GM21723 (cell line): ENCODE data around the gene CTBP2.

ENCODE experiments used
- ATAC-seq: cut with Tn5 transposase; IDR thresholded peaks from one replicate; pipeline ENCODE4 v1.9.1; 2021; ENCODE audit warnings: mild to moderate bottlenecking, moderate library complexity; ENCODE audit not compliant: unreplicated experiment

The CTBP2 gene

DNA sequence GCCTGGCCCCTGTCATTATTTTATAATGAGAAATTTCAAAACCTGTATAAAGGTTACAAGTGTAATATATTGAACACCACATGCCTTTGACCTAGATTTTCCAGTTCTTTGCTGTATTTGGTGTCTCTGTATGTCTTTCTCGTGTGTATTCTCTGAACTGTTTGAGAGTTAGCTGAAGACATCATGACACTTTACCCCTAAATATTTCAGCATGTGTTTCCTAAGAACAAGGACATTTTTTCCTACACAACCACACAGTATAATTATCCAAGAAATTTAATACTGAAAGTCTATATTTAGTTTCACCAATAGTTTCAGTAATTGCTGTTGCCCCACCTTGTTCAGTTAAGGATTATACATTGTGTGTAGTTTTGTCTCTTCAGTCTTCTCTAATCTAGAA, 203.6 kb downstream of the CTBP2 start:
- no peak for ATAC-seq

- no peak for ATAC-seq
These were observed 204.5 kb downstream of the CTBP2 start for GRCh38 chr10:124955868-124956267.

DNA sequence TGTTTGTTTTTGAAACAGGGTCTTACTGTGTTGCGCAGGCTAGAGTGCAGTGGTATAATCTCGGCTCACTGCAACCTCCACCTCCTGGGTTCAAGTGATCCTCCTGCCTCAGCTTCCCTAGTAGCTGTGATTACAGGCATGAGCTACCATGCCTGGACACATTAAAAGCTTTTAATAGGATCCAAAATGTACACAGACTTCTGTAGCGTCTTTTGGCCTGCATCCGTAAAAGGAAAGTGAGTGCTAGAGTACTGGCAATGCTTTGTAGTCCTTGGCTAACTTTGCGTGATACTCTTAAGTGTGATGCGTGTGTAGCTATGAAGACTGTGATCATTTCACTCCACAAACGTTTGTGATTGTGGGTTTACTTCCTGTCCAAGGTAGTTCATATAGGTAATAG, 205.1 kb downstream of the CTBP2 start:
- ATAC-seq, result no peak

DNA sequence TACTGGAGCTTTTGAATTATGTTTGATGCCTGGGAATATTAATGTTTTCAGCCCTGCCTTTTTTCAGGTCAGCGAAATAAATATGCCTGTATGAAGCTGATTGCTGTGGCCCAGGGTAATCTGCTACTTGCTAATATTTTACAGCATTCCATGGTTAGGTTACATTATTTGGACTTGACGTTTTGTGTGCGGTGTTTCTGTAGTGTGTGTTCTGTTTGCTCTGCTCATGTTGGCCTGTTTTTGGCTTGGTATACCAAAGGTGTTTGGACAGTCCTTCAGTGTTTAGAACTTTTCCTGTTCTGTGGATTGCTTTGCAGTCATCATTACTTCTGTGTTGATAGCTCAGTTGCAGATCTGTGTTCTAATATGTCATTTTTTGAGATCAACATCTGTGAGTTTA, 206.9 kb downstream of the CTBP2 start:
- no peak for ATAC-seq

DNA sequence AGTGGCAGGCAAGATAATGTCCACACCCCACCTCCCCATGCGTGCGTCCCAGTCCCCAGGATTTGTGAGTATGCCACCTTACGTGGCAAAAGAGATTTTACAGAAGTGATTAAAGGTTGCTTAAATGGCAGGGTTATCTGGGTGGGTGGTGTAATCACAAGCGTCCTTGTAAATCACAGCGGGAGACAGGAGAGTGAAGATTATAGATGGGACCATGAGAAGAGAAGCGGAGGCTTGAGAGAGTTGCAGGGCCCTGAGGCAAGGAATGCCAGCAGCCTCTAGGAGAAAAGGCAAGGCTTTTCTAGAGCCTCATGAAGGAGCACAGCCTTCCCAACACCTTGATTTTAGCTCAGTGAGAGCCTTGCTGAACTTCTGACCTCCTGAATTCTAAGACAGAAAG, 208.2 kb downstream of the CTBP2 start:
- ATAC-seq, result no peak

- ATAC-seq, result no peak
These were observed 210.8 kb downstream of the CTBP2 start for GRCh38 chr10:124949543-124949942.

DNA sequence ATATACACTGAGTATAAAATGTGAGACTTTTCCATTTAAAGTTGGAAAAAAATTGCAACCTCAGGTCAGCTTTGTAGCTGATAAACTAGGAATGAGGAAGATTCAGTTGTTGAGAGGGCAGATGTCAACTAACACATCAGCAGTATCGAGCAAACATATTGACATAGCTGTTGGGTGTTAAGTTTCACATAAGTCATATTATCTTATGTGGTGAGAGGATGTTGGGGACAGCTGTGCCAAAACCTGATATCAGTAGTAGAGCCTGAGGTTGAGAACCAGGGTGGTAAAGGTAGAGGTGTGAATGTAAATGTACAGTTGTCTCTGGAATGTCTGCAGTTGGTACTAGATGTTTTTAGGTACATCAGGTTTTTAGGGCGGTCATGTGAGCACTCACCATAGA, 213.4 kb downstream of the CTBP2 start:
- ATAC-seq, result no peak

DNA sequence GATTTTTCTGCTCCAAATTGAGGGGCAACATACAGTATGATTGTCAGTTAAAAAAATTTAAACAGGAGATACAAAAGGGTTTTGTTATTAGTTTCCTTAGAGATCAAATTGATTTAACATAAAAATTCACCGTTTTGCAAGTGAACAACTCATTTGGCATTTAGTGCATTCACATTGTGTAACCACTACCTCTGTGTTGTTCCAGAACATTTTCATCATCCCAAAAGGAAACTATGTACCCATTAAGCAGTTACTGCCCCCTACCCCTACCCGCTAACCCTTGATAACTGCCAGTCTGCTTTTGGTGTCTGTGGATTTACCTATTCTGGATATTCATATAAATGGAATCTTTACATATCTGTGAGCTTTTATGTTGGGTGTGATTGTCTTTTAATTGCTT, 215.4 kb downstream of the CTBP2 start:
- no peak for ATAC-seq

DNA sequence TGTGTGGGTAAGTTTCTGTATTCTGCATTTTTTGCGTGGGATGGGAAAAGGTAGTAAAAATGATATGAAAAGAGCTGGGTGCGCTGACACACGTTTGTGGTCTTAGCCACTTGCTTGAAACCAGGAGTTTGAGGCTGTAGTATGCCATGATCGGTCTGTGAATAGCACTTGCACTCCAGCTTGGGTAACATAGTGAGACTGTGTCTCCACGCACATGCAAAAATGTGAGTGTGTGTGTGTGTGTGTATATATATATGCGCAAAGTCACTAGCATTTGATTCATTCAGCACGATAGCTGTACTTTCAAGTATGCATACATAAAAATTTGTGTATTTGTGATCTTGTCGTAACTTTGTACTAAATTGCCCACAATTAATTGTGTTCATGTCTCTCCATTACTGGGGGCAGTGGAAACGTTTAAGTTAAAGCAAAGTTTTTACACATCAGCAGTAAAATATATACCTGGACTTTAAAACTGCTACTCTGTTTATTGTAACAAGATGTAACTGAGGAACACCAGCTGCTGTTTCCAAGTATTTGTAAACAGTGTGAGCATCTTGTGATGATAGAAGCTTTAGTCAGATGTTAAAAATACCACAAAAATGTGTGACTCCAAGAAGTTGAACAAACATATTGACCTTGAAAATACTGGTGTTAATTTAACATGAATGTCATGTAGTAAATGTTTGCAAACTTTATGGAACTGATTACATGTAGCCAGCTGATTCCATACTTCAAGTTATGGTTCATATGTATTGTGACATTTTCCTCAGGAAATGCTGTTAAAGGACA, 216.9 kb downstream of the CTBP2 start:
- ATAC-seq, result no peak

DNA sequence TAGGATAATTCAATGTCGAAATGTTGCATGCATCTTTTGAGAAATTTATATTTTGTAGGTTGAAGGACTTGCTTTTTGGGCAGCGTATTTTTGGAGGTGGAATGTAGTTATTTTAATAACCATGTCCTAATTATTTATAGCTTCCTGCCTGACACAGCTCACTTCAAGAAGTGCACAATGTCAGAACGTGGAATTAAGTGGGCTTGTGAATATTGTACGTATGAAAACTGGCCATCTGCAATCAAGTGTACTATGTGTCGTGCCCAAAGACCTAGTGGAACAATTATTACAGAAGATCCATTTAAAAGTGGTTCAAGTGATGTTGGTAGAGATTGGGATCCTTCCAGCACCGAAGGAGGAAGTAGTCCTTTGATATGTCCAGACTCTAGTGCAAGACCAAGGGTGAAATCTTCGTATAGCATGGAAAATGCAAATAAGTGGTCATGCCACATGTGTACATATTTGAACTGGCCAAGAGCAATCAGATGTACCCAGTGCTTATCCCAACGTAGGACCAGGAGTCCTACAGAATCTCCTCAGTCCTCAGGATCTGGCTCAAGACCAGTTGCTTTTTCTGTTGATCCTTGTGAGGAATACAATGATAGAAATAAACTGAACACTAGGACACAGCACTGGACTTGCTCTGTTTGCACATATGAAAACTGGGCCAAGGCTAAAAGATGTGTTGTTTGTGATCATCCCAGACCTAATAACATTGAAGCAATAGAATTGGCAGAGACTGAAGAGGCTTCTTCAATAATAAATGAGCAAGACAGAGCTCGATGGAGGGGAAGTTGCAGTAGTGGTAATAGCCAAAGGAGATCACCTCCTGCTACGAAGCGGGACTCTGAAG, 217.8 kb downstream of the CTBP2 start:
- ATAC-seq, result no peak

DNA sequence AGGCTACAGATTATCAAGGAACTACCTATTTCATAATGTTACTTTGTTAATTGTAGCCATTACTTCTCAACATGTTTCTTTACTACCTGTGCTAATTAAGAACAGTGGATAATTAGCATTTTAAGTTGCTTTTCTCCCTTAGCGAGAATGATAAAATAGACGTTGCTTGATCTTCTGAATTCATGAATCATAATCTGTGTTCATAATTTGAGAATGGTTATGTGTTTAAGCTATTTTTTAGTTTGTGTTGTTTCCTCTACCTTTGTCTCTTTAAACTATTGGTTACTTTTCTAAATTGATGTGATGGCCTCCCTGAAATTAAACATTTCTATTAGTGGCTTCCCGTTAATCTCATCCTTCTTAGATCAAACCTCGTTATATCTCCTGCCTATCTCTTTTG, 218.5 kb downstream of the CTBP2 start, which contains the start of gene ZRANB1:
TSS of gene ZRANB1 (plus strand) at position 301 of the 400 bp plus-strand sequence. CDS start 371 bp downstream, outside the sequence.
- ATAC-seq, result no peak

- ATAC-seq, result no peak
These were observed 221.1 kb downstream of the CTBP2 start for GRCh38 chr10:124939290-124939689.

DNA sequence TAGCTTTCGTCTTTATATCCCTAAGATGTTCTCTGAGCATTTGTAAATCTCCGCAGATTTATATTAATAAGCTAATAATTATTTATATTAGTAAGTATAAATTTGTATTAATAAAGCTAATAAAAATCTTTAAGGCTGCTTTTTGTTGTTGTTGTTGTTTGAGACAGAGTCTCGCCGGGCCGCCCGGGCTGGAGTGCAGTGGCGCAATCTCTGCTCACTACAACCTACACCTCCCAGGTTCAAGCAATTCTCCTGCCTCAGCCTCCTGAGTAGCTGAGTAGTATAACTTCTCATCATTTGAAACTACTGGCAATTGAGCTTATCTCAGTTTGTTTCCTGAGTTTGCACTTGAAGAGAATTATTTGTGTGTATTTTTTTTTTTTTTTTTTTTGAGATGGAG, 223.6 kb downstream of the CTBP2 start:
- ATAC-seq, result no peak

GRCh38 chr10:124935946-124936345, 224.4 kb downstream of the CTBP2 start:
- no peak for ATAC-seq
